Prostate gland (tissue), 2 donors: Measurements from ENCODE around the gene LSS.

ENCODE experiments used
- CTCF ChIP-seq, 4 experiments: fragments of 200-600 bp in 2 of 4; fragments of 450-650 bp in 2 of 4; sonication (generic) in 2 of 4; IDR thresholded peaks; 1 replicate in 3 of 4; 2 replicates in 1 of 4; pipeline ENCODE4 v1.5.1; 2016 to 2019; ENCODE audit warnings: antibody characterized with exemption in 4 of 4, mild to moderate bottlenecking in 2 of 4, moderate library complexity in 2 of 4
- POLR2AphosphoS5 ChIP-seq: sonication (generic); formaldehyde crosslinking; IDR thresholded peaks from one replicate; pipeline ENCODE4 v1.6.1; 2017; ENCODE audit warnings: antibody characterized with exemption

- TF ChIP-seq CTCF (IDR thresholded peaks at IDR 0.05): no peak
- TF ChIP-seq POLR2AphosphoS5: no peak
These were observed 2.4 kb downstream of the LSS start for GRCh38 chr21:46226146-46226545.
